ENCODE data around the gene ZNF407.

ZNF407 gene

DNA sequence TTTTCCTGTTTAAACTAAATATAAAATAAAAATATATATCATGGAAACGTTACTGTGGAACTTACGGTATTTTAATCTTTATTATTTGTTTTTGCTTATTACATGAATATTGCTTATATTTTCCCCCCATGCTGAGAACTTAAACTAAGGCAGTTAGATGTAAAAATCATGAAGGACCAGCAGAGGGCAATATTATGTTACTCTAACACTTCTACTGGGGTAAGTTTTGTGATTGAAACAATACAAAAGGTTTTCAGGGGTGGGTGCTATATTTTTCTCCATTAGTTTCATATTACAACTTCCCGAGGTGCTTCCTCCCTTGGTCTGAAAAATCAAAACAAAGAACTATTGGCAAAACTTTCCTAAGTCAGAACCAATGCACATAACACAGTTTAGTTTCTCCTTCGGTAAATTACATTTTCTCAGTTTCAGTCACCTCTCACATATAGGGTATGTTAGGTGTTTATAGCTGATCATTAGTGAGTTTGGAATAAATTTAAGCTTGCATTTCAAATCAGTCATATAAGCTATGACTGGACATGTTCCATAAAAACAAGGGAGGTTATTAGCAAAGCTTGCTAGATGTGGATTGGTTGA lies 54.8 kb downstream of the ZNF407 start:
- in situ Hi-C loops (cut with HindIII; ENCODE audit: low sequenced_read_pairs), result no loop called here
- TF ChIP-seq, protein P1, sequence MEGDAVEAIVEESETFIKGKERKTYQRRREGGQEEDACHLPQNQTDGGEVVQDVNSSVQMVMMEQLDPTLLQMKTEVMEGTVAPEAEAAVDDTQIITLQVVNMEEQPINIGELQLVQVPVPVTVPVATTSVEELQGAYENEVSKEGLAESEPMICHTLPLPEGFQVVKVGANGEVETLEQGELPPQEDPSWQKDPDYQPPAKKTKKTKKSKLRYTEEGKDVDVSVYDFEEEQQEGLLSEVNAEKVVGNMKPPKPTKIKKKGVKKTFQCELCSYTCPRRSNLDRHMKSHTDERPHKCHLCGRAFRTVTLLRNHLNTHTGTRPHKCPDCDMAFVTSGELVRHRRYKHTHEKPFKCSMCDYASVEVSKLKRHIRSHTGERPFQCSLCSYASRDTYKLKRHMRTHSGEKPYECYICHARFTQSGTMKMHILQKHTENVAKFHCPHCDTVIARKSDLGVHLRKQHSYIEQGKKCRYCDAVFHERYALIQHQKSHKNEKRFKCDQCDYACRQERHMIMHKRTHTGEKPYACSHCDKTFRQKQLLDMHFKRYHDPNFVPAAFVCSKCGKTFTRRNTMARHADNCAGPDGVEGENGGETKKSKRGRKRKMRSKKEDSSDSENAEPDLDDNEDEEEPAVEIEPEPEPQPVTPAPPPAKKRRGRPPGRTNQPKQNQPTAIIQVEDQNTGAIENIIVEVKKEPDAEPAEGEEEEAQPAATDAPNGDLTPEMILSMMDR (IDR thresholded peaks at IDR 0.05; ENCODE audit: low read depth, low read length, missing control alignments), result peak; percentile 40
- DNase-seq (ENCODE audit: low read depth), result peak; percentile 45

DNA sequence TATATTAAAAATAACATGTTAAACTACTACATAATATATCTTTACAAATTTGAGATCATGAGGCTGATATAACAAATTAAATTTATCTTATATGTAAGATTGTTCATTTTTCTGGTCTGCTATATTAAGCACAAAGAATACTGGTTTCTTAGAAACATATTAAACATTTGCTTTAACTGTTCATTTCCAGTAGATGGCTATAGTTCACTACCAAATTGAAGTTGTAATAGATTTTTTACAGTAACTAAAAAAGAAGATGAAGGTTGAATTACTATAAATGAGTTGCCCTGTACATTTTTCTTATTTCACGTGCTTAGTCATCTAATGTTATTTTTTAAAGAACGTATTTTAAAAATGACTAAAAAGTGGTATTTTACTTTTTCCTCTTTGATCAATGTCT lies 57.0 kb downstream of the ZNF407 start:
- in situ Hi-C loops (cut with HindIII; ENCODE audit: low sequenced_read_pairs), result no loop called here
- no peak overlapping the region for H3K4me3 ChIP-seq (ENCODE audit: low read depth, low read length)
- TF ChIP-seq, protein P1 (IDR thresholded peaks at IDR 0.05; ENCODE audit: low read depth, low read length, missing control alignments), result no peak
- DNase-seq (ENCODE audit: low read depth), result peak; percentile 26

More for the DNA sequence above, 54.8 kb downstream of the ZNF407 start:
- no peak overlapping the region for H3K4me3 ChIP-seq (ENCODE audit: low read depth, low read length)

DNA sequence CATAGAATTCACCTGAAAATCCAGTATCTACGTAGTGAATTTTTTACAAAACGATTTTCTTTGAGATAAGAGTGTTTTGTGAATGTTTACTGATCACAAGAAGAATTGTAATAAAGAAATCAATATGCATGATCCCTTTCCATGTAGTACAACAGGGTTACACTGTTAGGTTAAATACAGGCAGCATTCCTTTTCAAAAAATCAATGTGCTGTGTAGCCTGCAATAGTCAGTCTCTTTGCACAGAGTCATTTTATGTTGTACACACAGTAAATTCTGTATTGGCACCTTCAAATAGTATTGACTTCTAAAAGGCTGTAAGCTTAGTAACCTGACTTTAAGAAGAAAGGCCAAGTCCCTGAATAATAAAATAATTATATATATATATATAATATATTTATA lies 63.3 kb downstream of the ZNF407 start:
- TF ChIP-seq, protein P1 (IDR thresholded peaks at IDR 0.05; ENCODE audit: low read depth, low read length, missing control alignments), result no peak
- H3K4me3 ChIP-seq (ENCODE audit: low read depth, low read length), result no peak overlapping the region
- no peak for DNase-seq (ENCODE audit: low read depth)
- in situ Hi-C loops (cut with HindIII; ENCODE audit: low sequenced_read_pairs), result no loop called here

DNA sequence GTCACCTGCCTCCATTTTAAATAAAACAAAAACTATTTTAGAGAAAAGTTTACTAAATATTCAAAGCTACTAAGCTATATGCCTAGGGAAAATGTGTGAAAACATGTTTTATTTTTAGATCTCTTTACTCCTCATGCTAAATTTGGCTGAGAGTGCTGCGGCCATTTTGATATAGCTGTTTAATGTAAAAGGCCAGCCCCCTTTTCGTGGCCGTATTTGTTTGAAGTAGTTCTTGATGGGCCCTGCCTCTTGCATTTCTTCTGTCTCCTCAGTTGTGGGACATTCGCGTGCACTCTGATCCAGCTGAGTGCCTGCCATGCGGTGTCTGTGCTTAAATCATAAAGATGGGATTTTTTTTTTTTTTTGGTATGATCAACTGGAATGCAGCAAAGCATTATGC lies 64.0 kb downstream of the ZNF407 start:
- no peak overlapping the region for H3K4me3 ChIP-seq (ENCODE audit: low read depth, low read length)
- DNase-seq (ENCODE audit: low read depth), result no peak
- TF ChIP-seq, protein P1 (IDR thresholded peaks at IDR 0.05; ENCODE audit: low read depth, low read length, missing control alignments), result no peak
- in situ Hi-C loops (cut with HindIII; ENCODE audit: low sequenced_read_pairs), result no loop called here

DNA sequence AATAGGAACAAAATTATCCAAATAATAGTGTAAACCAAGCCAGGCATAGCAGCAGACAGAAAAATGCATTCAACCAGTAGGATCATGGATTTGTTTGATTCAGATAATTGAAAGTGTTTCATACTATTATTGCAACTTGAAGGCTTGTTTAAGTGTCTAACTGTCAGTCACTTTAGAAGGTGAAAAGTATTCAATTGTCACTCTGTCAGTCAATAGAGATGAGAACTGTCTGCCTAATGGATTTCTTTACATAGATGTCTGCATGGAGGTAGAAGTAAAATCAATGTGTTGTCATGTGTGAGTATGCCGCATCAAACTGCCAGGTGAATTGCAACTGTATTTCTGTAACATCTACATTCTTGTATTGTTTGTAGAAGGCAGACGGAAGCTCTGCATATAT lies 65.0 kb downstream of the ZNF407 start:
- TF ChIP-seq, protein P1 (IDR thresholded peaks at IDR 0.05; ENCODE audit: low read depth, low read length, missing control alignments), result no peak
- no peak for DNase-seq (ENCODE audit: low read depth)
- no peak overlapping the region for H3K4me3 ChIP-seq (ENCODE audit: low read depth, low read length)
- in situ Hi-C loops (cut with HindIII; ENCODE audit: low sequenced_read_pairs), result no loop called here

DNA sequence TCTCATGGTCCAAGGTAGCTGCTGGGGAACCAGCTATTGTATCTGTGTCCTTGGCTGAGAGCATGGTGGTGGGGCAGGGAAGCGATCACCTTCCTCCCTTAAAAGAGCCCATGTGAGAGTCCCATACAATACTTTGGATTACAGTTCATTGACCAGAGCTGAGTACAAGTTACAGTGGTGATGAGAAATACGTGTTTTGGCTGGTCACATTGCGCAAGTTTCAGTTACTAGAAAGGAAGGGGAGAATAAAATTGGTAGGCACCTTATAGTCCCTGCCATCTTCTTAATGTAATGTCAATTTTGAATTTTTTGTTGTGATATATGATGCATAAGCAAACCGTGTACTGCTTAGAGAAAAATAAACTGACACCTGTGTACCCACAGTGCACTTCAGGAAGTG lies 67.7 kb downstream of the ZNF407 start:
- DNase-seq (ENCODE audit: low read depth), result no peak
- H3K4me3 ChIP-seq (ENCODE audit: low read depth, low read length), result no peak overlapping the region
- in situ Hi-C loops (cut with HindIII; ENCODE audit: low sequenced_read_pairs), result no loop called here
- TF ChIP-seq, protein P1 (IDR thresholded peaks at IDR 0.05; ENCODE audit: low read depth, low read length, missing control alignments), result no peak
